Spleen (tissue), 11 donors: ENCODE data around the gene SV2B. TPM values are rescaled to one million over a fixed set of nuclear protein-coding genes. Genes with fewer than 3 reads are reported as not detected.

Experiments used
- DNase-seq: peaks from one replicate; pipeline ENCODE4 v3.0.0-alpha.2; 2020
- H3K27ac ChIP-seq, 8 donors: fragments of 200-600 bp; sonication (generic) in 7 of 8; 1 replicate in 4 of 8; 2 replicates in 4 of 8; pipeline versions ENCODE4 v1.5.0 to v1.8.0; 2016 to 2021; ENCODE audit warnings: inconsistent platforms in 4 of 8, mild to moderate bottlenecking in 4 of 8, moderate library complexity in 1 of 8
- H3K27me3 ChIP-seq, 7 donors: fragments of 200-600 bp; sonication (generic) in 6 of 7; replicated peaks in 1 of 7; 1 replicate in 4 of 7; 2 replicates in 3 of 7; pipeline versions ENCODE4 v1.5.0 to v1.8.0; 2016 to 2021; ENCODE audit warnings: inconsistent platforms in 3 of 7, mild to moderate bottlenecking in 1 of 7
- H3K36me3 ChIP-seq, 6 donors: fragments of 200-600 bp; sonication (generic) in 5 of 6; 1 replicate in 4 of 6; 2 replicates in 2 of 6; pipeline versions ENCODE4 v1.5.0 to v1.8.0; 2016 to 2021; ENCODE audit warnings: inconsistent platforms in 2 of 6
- H3K4me1 ChIP-seq, 6 donors: fragments of 200-600 bp; sonication (generic) in 5 of 6; 1 replicate in 3 of 6; 2 replicates in 3 of 6; pipeline versions ENCODE4 v1.5.0 to v1.8.0; 2016 to 2021; ENCODE audit warnings: inconsistent platforms in 3 of 6
- H3K4me3 ChIP-seq, 8 donors: fragments of 200-600 bp; sonication (generic) in 7 of 8; 1 replicate in 4 of 8; 2 replicates in 4 of 8; pipeline versions ENCODE4 v1.5.0 to v1.8.0; 2016 to 2021; ENCODE audit warnings: inconsistent platforms in 4 of 8, mild to moderate bottlenecking in 4 of 8, moderate library complexity in 2 of 8
- H3K9me3 ChIP-seq, 8 donors: fragments of 200-600 bp; sonication (generic) in 7 of 8; 1 replicate in 4 of 8; 2 replicates in 4 of 8; pipeline versions ENCODE4 v1.5.0 to v1.8.0; 2016 to 2021; ENCODE audit warnings: inconsistent platforms in 4 of 8
- POLR2A ChIP-seq, 3 donors: fragments of 450-650 bp; IDR thresholded peaks; one replicate each; pipeline ENCODE4 v1.5.1; 2017; ENCODE audit warnings: antibody characterized with exemption in 3 of 3, mild to moderate bottlenecking in 1 of 3
- POLR2AphosphoS5 ChIP-seq, 3 donors: sonication (generic); formaldehyde crosslinking; IDR thresholded peaks; one replicate each; pipeline ENCODE4 v1.5.1; 2017; ENCODE audit warnings: antibody characterized with exemption in 3 of 3
- WGBS, 5 donors: extraction: QIAGEN DNeasy Blood & Tissue Kit in 3 of 5; methylation state at CpG; one replicate each; pipeline versions ENCODE4 v1.1.5 to v1.1.7; 2013 to 2018; 5-methylcytosine and 5-hydroxymethylcytosine counted together
- intact Hi-C: fragments of 100-400 bp; cut with DNase I; formaldehyde crosslinking; loops from one replicate; pipeline ENCODE4 v1.15.0; 2023; ENCODE audit warnings: low total_unique reads
- polyA plus RNA-seq, 3 donors: library from polyadenylated mRNA; stranded (reverse); fragments of 200-250 nt; gene quantifications; one replicate each; pipeline ENCODE4 v1.2.1, GENCODE V29; 2013
- total RNA-seq, 7 donors: library from RNA; depleted of rRNA in 3 of 7; stranded (reverse); fragments of >200 nt in 3 of 7; fragmentation: NEBNext Ultra II Directional in 4 of 7; extraction: Animal tissue kit (Norgen Biotek cat#: 25700) in 4 of 7; gene quantifications; one replicate each; pipeline versions ENCODE4 v1.1.0 to v1.2.1, GENCODE V29; 2016 to 2021
- TF ChIP-seq, protein P1 (sequence below), 11 experiments: fragments of 200-600 bp in 7 of 11; fragments of 450-650 bp in 4 of 11; sonication (generic) in 4 of 11; IDR thresholded peaks in 8 of 11; conservative IDR thresholded peaks in 3 of 11; 1 replicate in 7 of 11; 2 replicates in 4 of 11; pipeline versions ENCODE4 v1.4.0 to v1.8.0; 2016 to 2021; ENCODE audit warnings: antibody characterized with exemption in 11 of 11, inconsistent platforms in 4 of 11, mild to moderate bottlenecking in 1 of 11
- donor health status: healthy with polysubstance abuse.
- donor health status: DM: no; HTN: no; CAD: no; lungs with moderate emphysema.
- donor health status: DM: no; HTN: no; CAD: no.
- donor health status: Bipolar disorder and iron deficiency.
- donor health status: healthy.
- donor health status: DM: no; HTN: no; CAD: no.
- donor health status: DM: yes; HTN: yes; CAD: no.

SV2B gene
- total and polyA plus RNA-seq, 10 donors: 0.07 to 1.2 (median 0.48) TPM

DNA sequence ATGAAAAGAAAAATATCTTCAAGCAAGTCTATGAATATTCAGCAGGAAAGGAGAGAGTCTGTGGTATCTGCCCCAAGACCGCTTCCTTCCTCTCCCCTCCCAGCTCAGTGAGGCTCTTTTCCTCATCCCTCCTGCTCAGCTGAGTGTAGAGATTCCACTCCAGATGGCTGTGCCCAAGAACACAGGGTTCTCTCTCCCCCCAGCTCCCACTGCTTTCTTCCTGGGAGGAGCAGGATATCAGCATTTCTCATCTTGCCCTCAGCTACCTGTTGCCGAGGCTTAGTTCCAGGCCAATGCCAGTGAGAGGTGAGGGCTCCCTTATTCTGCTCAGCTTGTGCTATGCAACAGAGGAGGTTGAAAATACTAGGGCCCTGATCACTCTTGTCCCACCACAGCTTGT lies 211.9 kb downstream of the SV2B start:
- Histone ChIP-seq H3K4me3 (no peak overlapping the region), H3K27me3 (peaks cover 0 to 57% (median 0%) of the 10 kb centered on the region in 7 donors), H3K27ac (peak overlapping the region in 1 of 8 donors; percentile 18), H3K36me3 (no peaks in the 10 kb centered on the region), H3K4me1 (peaks cover 0 to 47% (median 17%) of the 10 kb centered on the region in 6 donors), H3K9me3 (no peaks in the 10 kb centered on the region)
- DNase-seq: no peak
- WGBS, 5 donors: 17 to 32% (median 21%) methylated on average over 2 of the region's 2 CpGs
- TF ChIP-seq POLR2AphosphoS5 (IDR thresholded peaks at IDR 0.05): no peak
- TF ChIP-seq, protein P1, sequence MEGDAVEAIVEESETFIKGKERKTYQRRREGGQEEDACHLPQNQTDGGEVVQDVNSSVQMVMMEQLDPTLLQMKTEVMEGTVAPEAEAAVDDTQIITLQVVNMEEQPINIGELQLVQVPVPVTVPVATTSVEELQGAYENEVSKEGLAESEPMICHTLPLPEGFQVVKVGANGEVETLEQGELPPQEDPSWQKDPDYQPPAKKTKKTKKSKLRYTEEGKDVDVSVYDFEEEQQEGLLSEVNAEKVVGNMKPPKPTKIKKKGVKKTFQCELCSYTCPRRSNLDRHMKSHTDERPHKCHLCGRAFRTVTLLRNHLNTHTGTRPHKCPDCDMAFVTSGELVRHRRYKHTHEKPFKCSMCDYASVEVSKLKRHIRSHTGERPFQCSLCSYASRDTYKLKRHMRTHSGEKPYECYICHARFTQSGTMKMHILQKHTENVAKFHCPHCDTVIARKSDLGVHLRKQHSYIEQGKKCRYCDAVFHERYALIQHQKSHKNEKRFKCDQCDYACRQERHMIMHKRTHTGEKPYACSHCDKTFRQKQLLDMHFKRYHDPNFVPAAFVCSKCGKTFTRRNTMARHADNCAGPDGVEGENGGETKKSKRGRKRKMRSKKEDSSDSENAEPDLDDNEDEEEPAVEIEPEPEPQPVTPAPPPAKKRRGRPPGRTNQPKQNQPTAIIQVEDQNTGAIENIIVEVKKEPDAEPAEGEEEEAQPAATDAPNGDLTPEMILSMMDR (IDR thresholded peaks at IDR 0.05 in 8 of 11, conservative IDR thresholded peaks at IDR 0.05 in 3 of 11): no peak
- TF ChIP-seq POLR2A (IDR thresholded peaks at IDR 0.05): no peak
- intact Hi-C loops: no loop called here

DNA sequence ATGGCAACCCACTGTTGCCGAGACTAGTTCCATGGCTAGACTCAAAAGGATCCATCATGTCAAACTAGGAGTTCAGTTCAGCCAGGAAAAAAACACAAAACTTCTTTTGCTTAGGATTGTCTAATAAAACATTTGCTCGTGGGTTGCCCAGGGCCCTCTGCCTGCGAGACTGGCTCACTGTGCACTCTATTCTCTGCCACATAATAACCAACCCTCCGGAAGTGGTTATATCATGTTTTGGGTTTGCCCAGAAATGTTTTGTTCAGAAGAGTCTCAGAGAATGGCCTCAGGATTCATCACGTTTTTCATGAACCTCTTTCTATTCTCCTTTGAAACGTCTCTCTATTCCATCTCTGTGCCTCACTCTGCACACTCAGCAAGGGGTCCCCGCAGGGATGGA lies 216.1 kb downstream of the SV2B start:
- WGBS, 5 donors: 79 to 90% (median 83%) methylated on average over 7 of the region's 7 CpGs
- TF ChIP-seq POLR2AphosphoS5 (IDR thresholded peaks at IDR 0.05): no peak
- TF ChIP-seq POLR2A (IDR thresholded peaks at IDR 0.05): no peak
- TF ChIP-seq, protein P1 (IDR thresholded peaks at IDR 0.05 in 8 of 11, conservative IDR thresholded peaks at IDR 0.05 in 3 of 11): no peak
- Histone ChIP-seq H3K4me3 (no peak overlapping the region), H3K27me3 (peaks cover 0 to 22% (median 0%) of the 10 kb centered on the region in 7 donors), H3K4me1 (peaks cover 0 to 34% (median 18%) of the 10 kb centered on the region in 6 donors), H3K36me3 (no peaks in the 10 kb centered on the region), H3K27ac (no peak overlapping the region), H3K9me3 (no peaks in the 10 kb centered on the region)
- DNase-seq: no peak
- intact Hi-C loops: no loop called here

DNA sequence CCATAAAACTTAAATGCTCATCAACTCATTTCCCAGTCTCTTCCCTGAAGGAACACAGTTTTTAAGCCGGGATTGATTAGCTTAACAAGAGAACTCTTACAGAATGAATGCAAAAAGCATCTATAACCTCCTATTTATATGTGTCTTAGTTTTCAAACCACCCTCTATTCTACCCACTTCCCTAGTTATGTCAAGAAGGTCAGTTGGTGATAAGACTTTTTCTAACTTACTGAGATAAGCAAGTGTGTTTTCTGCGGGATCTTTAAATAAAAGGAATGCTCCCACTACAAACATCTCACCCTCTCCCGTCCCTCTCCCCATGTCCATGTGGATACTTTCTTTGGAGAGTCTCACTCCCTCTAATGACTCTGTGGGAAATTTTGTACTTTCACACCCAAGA lies 218.5 kb downstream of the SV2B start:
- H3K36me3 ChIP-seq: no peaks in the 10 kb centered on the region
- no peaks in the 10 kb centered on the region for H3K9me3 ChIP-seq
- TF ChIP-seq POLR2A (IDR thresholded peaks at IDR 0.05) (no peak), POLR2AphosphoS5 (IDR thresholded peaks at IDR 0.05) (no peak)
- TF ChIP-seq, protein P1 (IDR thresholded peaks at IDR 0.05 in 8 of 11, conservative IDR thresholded peaks at IDR 0.05 in 3 of 11): no peak
- H3K27ac ChIP-seq: no peak overlapping the region
- peaks cover 0 to 15% (median 4%) of the 10 kb centered on the region in 6 donors for H3K4me1 ChIP-seq
- H3K4me3 ChIP-seq: no peak overlapping the region
- 67 to 76% (median 74%) methylated on average over 3 of the region's 3 CpGs for WGBS, 5 donors
- peaks cover 0 to 21% (median 0%) of the 10 kb centered on the region in 7 donors for H3K27me3 ChIP-seq
- DNase-seq: no peak
- intact Hi-C loops: no loop called here

DNA sequence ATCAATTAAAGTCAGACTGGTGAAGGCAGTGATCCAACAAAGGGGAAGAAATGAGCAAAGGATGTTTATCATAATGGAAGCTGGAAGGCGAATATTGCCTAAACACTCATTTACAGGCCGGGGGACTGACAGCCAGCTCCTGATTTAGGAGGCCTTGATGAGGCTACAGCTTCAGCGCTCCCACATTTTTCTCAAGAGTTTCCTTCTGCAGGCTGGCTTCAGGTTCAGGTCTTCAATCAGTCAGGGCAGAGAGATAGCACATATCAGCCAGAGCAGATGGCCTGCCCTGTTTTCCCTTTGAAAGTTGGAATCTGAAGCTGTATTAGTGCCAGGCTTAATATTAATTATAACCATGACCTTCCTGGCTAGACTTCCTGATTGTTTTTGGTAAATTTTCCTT lies 218.9 kb downstream of the SV2B start:
- intact Hi-C loops: no loop called here

More for the DNA sequence above, 218.9 kb downstream of the SV2B start:
- 57 to 70% (median 63%) methylated on average over 3 of the region's 3 CpGs for WGBS, 5 donors
- Histone ChIP-seq H3K36me3 (no peaks in the 10 kb centered on the region), H3K27ac (peak overlapping the region in 1 of 8 donors; percentile 14), H3K9me3 (peaks cover 0 to 1% (median 0%) of the 10 kb centered on the region in 8 donors), H3K4me1 (peaks cover 0 to 15% (median 4%) of the 10 kb centered on the region in 6 donors), H3K4me3 (no peak overlapping the region), H3K27me3 (peaks cover 0 to 21% (median 0%) of the 10 kb centered on the region in 7 donors)
- TF ChIP-seq POLR2A (IDR thresholded peaks at IDR 0.05) (no peak), POLR2AphosphoS5 (IDR thresholded peaks at IDR 0.05) (peak in 1 of 3 donors; percentile 34)
- TF ChIP-seq, protein P1 (IDR thresholded peaks at IDR 0.05 in 8 of 11, conservative IDR thresholded peaks at IDR 0.05 in 3 of 11): no peak
- no peak for DNase-seq
